ENCODE results near the gene ZBTB33.
A peak's percentile ranks its signal among the peaks of the same experiment; 100 is the strongest.

The ZBTB33 gene

DNA sequence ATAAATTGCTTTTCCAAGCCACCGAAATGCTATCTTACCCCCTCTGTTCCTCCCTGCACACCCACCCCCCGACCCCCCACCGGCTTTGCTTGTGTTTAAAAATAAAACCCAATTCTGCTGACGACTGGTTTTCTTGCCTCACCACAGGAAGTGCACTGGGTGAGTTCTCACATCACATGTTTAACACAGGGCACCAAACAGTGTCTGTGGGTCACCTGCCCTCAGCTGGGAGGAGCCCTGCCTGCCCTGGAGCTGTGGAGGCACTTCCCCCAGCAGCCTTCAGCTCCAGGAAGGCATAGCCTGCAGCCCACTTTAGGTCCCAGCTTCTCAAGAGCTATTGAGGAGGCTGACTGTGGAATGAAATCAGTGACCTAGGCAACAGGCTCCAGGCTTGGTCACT lies 51.8 kb downstream of the ZBTB33 start:
- Histone ChIP-seq H3K27ac (ENCODE audit: insufficient read depth, low read length, poor library complexity, severe bottlenecking) (no peak overlapping the region), H3K27me3 (replicated peaks; ENCODE audit: control insufficient read depth, insufficient read depth, low read length, poor library complexity, severe bottlenecking) (no peaks in the 10 kb centered on the region), H3K36me3 (ENCODE audit: control insufficient read depth, insufficient read depth, low read length) (no peaks in the 10 kb centered on the region), H3K4me1 (ENCODE audit: control insufficient read depth, insufficient read depth, low read length, poor library complexity, severe bottlenecking) (peaks cover 4% of the 10 kb centered on the region), H3K4me3 (ENCODE audit: insufficient read depth, low read depth, low read length, poor library complexity, severe bottlenecking) (no peak overlapping the region), H3K9me3 (ENCODE audit: control insufficient read depth, low read length) (no peaks in the 10 kb centered on the region)
- DNase-seq = peak in 2 of 3 donors; percentile 23 to 38

DNA sequence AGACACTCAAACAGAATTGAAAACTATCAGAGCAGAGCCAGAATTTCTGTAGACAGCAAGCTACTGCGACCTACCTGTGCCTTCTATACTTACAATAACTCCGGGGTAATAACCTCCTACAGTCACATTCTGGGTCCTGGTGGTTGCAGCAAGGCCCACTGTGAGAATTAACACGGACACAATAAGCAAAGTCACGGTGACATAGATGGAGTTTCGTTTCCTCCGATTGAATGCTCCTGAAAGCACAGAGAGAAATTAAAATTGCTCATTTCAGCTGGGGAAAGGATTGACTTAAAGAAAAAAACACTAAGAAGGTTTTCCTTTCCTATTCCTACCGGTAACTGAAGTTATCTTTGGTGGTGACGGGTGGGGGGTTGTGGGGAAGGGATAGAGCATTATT lies 53.6 kb downstream of the ZBTB33 start:
- DNase-seq = no peak
- H3K27me3 ChIP-seq (replicated peaks; ENCODE audit: control insufficient read depth, insufficient read depth, low read length, poor library complexity, severe bottlenecking) = no peaks in the 10 kb centered on the region
- H3K4me1 ChIP-seq (ENCODE audit: control insufficient read depth, insufficient read depth, low read length, poor library complexity, severe bottlenecking) = peaks cover 4% of the 10 kb centered on the region
- no peak overlapping the region for H3K4me3 ChIP-seq (ENCODE audit: insufficient read depth, low read depth, low read length, poor library complexity, severe bottlenecking)
- H3K36me3 ChIP-seq (ENCODE audit: control insufficient read depth, insufficient read depth, low read length) = no peaks in the 10 kb centered on the region
- no peaks in the 10 kb centered on the region for H3K9me3 ChIP-seq (ENCODE audit: control insufficient read depth, low read length)
- H3K27ac ChIP-seq (ENCODE audit: insufficient read depth, low read length, poor library complexity, severe bottlenecking) = no peak overlapping the region

DNA sequence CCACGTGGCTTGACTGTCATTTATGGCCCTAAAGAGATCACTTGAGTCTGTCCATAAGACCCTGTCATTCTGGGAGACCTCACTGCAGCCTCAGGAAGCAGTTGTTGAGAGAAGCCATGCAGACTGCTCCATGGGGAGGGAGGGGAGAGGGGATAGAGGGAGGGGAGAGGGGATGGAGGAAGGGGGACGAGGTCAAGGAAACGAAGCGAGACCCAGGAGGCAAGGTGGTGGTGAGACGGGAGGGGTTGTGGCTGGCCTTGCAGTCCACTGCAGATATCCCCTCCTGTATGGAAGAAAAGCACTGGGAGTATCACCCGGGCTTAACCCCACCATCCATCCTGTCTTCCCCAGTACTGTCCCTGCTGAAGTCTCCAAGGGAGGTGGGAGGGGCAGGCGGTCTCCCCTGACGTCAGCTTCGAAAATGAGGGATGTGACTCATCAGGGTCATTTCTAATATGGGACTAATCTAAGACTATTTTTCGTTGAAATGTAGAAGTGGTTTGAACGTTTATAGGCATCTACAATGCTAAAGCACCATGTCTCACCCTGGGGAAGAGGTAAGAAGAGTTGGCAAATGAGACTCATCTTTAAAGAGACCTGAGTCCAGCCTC lies 55.0 kb downstream of the ZBTB33 start:
- Histone ChIP-seq H3K4me3 (ENCODE audit: insufficient read depth, low read depth, low read length, poor library complexity, severe bottlenecking) (no peak overlapping the region), H3K36me3 (ENCODE audit: control insufficient read depth, insufficient read depth, low read length) (no peaks in the 10 kb centered on the region), H3K27ac (ENCODE audit: insufficient read depth, low read length, poor library complexity, severe bottlenecking) (no peak overlapping the region), H3K27me3 (replicated peaks; ENCODE audit: control insufficient read depth, insufficient read depth, low read length, poor library complexity, severe bottlenecking) (no peaks in the 10 kb centered on the region), H3K9me3 (ENCODE audit: control insufficient read depth, low read length) (no peaks in the 10 kb centered on the region), H3K4me1 (ENCODE audit: control insufficient read depth, insufficient read depth, low read length, poor library complexity, severe bottlenecking) (peaks cover 9% of the 10 kb centered on the region)
- no peak for DNase-seq

DNA sequence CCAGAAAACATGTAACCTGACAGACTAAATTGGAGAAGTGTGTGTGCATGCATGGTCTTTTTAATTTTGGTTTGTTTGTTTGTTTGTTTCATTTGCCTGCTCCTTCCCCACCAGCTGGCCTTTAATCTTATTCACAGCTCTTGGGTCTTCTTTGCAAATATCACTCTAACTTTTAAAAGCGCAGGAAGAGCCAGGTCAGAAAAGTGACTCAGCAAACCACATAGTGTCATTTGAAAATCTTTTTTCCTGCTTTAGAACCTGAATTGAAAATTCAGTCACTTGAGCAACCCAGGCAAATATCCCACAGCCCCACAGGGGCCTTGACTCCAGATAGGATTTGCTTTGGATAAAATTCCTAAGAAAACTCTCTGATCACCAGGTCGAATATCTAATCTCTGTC lies 56.0 kb downstream of the ZBTB33 start:
- H3K9me3 ChIP-seq (ENCODE audit: control insufficient read depth, low read length) = no peaks in the 10 kb centered on the region
- DNase-seq = no peak
- peaks cover 14% of the 10 kb centered on the region for H3K4me1 ChIP-seq (ENCODE audit: control insufficient read depth, insufficient read depth, low read length, poor library complexity, severe bottlenecking)
- no peak overlapping the region for H3K27ac ChIP-seq (ENCODE audit: insufficient read depth, low read length, poor library complexity, severe bottlenecking)
- H3K27me3 ChIP-seq (replicated peaks; ENCODE audit: control insufficient read depth, insufficient read depth, low read length, poor library complexity, severe bottlenecking) = no peaks in the 10 kb centered on the region
- no peak overlapping the region for H3K4me3 ChIP-seq (ENCODE audit: insufficient read depth, low read depth, low read length, poor library complexity, severe bottlenecking)
- no peaks in the 10 kb centered on the region for H3K36me3 ChIP-seq (ENCODE audit: control insufficient read depth, insufficient read depth, low read length)

Data from effector memory CD4-positive, alpha-beta T cell (primary cell).